Measurements from ENCODE around the gene GPRC5D.

The GPRC5D gene

DNA sequence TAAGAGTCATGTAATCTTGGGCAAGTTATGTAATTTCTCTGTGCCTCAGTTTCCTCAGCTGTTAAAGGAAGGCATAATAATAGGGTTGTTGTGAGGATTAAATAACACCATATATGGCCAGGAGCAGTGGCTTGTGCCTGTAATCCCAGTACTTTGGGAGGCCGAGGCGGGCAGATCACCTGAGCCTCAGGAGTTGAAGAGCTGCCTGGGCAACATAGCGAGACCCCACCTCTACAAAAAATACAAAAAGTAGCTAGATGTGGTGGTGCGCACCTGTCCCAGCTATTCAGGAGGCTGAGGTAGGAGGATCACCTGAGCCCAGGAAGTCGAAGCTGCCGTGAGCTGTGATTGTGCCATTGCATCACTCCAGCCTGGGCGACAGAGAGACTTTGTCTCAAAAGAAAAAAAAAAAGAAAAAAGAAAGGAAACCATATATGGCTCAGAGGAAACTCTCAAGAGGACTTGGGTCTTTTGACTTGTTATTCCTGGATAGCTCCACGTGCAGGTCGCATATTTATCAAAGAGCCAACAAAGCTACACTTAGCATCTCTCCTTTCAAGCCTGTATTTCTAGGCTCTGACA, 53.7 kb downstream of the GPRC5D start:
- no peak for TF ChIP-seq CTCF (IDR thresholded peaks at IDR 0.05; ENCODE audit: insufficient read depth, low read depth, low read length, missing control alignments)
- no peak for DNase-seq (ENCODE audit: low read depth)
- H3K4me3 ChIP-seq (ENCODE audit: low read depth, low read length), result no peak overlapping the region

DNA sequence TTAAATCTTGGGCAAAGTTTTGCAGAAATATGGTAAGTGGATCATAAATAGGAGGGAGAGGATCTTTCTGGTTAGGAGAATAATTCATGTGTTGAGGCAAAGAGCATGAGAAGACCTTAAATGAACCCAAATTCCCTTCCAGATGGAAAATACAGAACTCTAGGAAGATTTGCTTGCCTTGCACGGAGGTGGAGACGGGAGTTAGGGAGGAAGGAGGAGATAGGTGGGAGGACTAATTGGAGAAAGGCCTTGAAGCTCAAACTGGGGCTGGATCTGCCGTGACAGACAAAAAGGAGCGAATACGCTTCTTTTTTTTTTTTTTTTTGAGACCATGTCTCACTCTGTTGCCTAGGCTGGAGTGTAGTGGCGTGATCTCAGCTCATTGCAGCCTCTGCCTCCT, 54.7 kb downstream of the GPRC5D start:
- DNase-seq (ENCODE audit: low read depth), result no peak
- no peak overlapping the region for H3K4me3 ChIP-seq (ENCODE audit: low read depth, low read length)
- no peak for TF ChIP-seq CTCF (IDR thresholded peaks at IDR 0.05; ENCODE audit: insufficient read depth, low read depth, low read length, missing control alignments)

DNA sequence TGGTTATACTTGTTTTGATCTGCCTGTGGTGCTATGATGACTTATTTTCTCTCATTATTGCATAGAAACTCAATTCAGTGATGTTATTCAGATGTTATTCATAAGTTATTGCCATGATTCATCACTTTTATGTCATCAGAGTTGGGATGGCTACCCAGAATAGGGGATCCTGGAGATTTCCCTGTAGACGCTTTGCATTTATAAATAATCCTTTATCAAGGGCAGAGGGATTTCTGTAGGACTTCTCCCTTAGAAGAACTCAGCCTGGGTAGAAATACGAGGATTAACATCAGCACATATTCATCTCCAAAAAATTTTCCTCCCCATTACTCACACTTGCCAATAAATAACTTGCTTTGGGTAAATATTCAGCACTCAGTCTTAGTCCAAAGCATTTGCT, 55.7 kb downstream of the GPRC5D start:
- no peak for TF ChIP-seq CTCF (IDR thresholded peaks at IDR 0.05; ENCODE audit: insufficient read depth, low read depth, low read length, missing control alignments)
- no peak overlapping the region for H3K4me3 ChIP-seq (ENCODE audit: low read depth, low read length)
- no peak for DNase-seq (ENCODE audit: low read depth)

DNA sequence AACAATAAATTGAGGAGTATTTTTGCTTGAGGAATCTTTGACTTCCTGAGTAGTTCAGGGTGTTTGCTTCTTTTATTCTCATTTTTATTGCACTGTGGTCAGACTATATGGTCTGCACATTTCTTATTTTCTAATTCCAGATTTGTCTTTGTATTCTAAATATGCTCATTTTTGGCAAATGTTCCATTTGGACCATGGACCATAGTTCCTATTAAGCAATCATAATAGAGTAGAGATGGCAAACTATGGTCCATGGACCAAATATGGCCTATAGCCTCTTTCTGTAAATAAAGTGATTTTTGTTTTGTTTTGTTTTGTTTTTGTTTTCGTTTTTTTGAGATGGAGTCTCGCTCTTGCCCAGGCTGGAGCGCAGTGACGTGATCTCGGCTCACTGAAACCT, 58.5 kb downstream of the GPRC5D start:
- DNase-seq (ENCODE audit: low read depth), result no peak
- no peak overlapping the region for H3K4me3 ChIP-seq (ENCODE audit: low read depth, low read length)
- no peak for TF ChIP-seq CTCF (IDR thresholded peaks at IDR 0.05; ENCODE audit: insufficient read depth, low read depth, low read length, missing control alignments)

DNA sequence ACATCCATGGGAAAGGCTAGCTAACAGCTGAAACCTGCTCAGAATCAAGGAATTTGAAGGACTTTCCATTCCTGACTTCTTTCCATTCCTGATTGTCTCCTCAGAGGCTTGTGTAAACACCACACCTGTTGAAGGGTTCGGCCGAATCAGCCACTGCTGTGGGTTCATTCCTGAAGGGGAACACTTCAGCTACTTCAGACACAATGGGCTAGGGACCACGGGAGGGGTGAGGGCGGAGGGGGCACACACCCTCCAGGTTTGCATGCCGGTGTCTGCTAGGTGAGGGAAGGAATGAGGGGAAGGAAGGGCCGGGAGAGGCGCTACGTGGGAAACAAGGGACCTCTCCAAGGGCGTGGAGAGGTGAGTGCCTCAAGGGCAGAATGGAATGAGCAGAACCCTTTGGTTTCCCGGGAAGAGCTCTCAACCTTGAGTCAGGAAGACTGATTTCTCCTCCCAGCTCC, 59.3 kb downstream of the GPRC5D start:
- no peak for DNase-seq (ENCODE audit: low read depth)
- TF ChIP-seq CTCF (IDR thresholded peaks at IDR 0.05; ENCODE audit: insufficient read depth, low read depth, low read length, missing control alignments), result no peak
- H3K4me3 ChIP-seq (ENCODE audit: low read depth, low read length), result no peak overlapping the region

DNA sequence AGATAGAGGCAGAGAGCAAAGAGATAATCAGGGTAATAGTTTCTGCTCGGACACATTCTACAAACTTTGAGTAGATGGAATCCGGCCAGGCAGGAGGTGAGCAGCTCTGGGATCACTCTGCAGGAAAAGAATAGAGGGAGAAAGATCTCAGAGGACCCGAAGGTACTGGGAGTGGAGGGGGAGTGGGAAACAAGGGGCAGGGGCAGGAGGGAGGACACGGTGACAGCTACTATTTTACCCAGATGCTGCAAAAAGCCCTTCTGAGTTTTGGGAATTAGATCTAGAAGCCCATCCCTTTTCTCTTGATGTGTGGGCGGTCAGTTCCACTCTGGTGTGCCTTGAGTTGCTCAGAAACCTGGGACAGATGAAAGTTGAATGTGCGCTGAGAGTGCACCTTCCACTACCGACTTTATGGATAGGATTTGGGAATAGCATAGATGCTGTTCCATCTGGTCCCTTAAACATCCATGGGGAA, 60.1 kb downstream of the GPRC5D start:
- H3K4me3 ChIP-seq (ENCODE audit: low read depth, low read length), result no peak overlapping the region

More for the DNA sequence above, 60.1 kb downstream of the GPRC5D start:
- no peak for TF ChIP-seq CTCF (IDR thresholded peaks at IDR 0.05; ENCODE audit: insufficient read depth, low read depth, low read length, missing control alignments)
- no peak for DNase-seq (ENCODE audit: low read depth)
